ENCODE measurements around the gene PDE10A.

DNA sequence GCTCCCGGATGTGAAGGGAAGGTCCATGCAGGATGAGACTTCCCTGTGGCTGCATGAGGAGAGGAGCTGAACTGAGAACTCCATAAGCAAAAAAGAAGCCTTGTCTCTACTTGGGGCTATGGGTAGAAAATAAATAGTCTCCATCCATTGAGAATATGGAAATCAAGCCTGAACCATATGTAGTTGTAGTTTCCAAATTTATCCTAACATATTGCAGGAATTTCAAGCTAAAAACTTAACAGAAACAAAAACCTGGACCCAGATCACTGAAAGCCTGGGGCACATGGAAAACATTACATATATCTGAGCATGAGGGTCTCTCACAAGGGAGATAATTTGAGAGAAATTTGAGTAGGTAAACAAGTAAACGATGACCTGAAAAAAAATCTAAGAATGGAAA is 258.7 kb downstream of the PDE10A start:
- TF ChIP-seq CTCF (IDR thresholded peaks at IDR 0.05; ENCODE audit: insufficient read depth, low read length, poor library complexity, severe bottlenecking) (no peak), EZH2phosphoT487 (conservative IDR thresholded peaks at IDR 0.05; ENCODE audit: low read length) (no peak)
